Gastroesophageal sphincter (tissue), 3 donors: ENCODE data around the gene MED27.

ENCODE experiments used
- CTCF ChIP-seq, 4 experiments: fragments of 200-600 bp in 2 of 4; fragments of 450-650 bp in 2 of 4; sonication (generic) in 1 of 4; IDR thresholded peaks; one replicate each; pipeline ENCODE4 v1.5.1; 2017 to 2019; ENCODE audit warnings: antibody characterized with exemption in 4 of 4, mild to moderate bottlenecking in 2 of 4, moderate library complexity in 2 of 4
- EP300 ChIP-seq: sonication (generic); formaldehyde crosslinking; IDR thresholded peaks from one replicate; pipeline ENCODE4 v1.6.1; 2017; ENCODE audit warnings: antibody characterized with exemption, mild to moderate bottlenecking
- POLR2A ChIP-seq, 2 donors: fragments of 450-650 bp; IDR thresholded peaks; one replicate each; pipeline ENCODE4 v1.6.1; 2017; ENCODE audit warnings: antibody characterized with exemption in 2 of 2, mild to moderate bottlenecking in 2 of 2, moderate library complexity in 1 of 2

DNA sequence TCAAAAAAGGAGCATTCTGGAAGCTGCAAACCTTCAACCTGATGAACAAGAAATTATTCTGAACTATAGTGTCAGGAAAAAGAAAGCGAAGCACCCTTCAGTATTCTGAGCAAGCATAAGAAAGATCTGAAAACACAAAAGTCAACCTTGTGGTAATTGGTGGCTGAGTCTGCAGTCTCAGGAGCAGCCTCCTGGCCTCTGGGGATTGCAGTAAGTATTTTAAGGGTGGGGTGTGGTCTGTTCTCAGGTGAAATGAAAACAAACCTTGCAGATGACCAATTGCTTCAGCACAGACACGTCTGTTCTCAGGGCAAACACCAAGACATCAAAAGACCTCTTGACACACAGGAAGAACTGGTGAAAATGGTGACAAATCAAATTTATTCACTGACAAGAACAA is 192.0 kb downstream of the MED27 start:
- TF ChIP-seq CTCF (IDR thresholded peaks at IDR 0.05) (no peak), EP300 (no peak), POLR2A (IDR thresholded peaks at IDR 0.05) (no peak)
